OCI-LY7 (cell line): ENCODE measurements around the gene SNX25. TPM values are rescaled to one million over a fixed set of nuclear protein-coding genes. Genes with fewer than 3 reads are reported as not detected.

Source experiments
- BruUV-seq: library from RNA; stranded (reverse); fragments of 400-500 nt; replicated peaks from 2 replicates; lab custom pipeline; 2021; lab: Mats Ljungman, UMichigan
- CTCF ChIA-PET: fragments of 300-600 bp; sonication (Branson Sonifier 250); formaldehyde crosslinking; loops from one replicate; lab custom pipeline; 2022; ENCODE audit warnings: antibody characterized with exemption; ENCODE audit not compliant: unreplicated experiment; lab: Charles Lee
- POLR2A ChIA-PET: fragments of 300-600 bp; sonication (Branson Sonifier 250); formaldehyde crosslinking; loops from one replicate; lab custom pipeline; 2022; ENCODE audit warnings: antibody characterized with exemption; lab: Charles Lee
- DNase-seq: peaks from one replicate; pipeline ENCODE4 v3.0.0-alpha.2; 2015; ENCODE audit warnings: low spot score
- H2AFZ ChIP-seq: fragments of 200-600 bp; sonication (generic), shearing (Covaris generic); 2 replicates; pipeline ENCODE4 v1.6.1; 2014; ENCODE audit warnings: mild to moderate bottlenecking, antibody characterized with exemption, low read length, moderate library complexity
- H3K27ac ChIP-seq: fragments of 200-600 bp; sonication (generic); 2 replicates; pipeline ENCODE4 v1.5.1; 2014; ENCODE audit warnings: mixed run types, low read depth, mild to moderate bottlenecking, moderate library complexity, low read length, inconsistent platforms; ENCODE audit not compliant: poor library complexity, severe bottlenecking
- H3K36me3 ChIP-seq: fragments of 200-600 bp; sonication (generic); 2 replicates; pipeline ENCODE4 v1.6.1; 2014; ENCODE audit warnings: mild to moderate bottlenecking, antibody characterized with exemption, low read length, moderate library complexity, mixed read lengths; ENCODE audit not compliant: insufficient read depth
- H3K4me1 ChIP-seq: fragments of 200-600 bp; sonication (generic); 2 replicates; pipeline ENCODE4 v1.5.1; 2014; ENCODE audit warnings: mild to moderate bottlenecking, low read length; ENCODE audit not compliant: insufficient read depth, poor library complexity, severe bottlenecking
- H3K4me2 ChIP-seq: fragments of 200-600 bp; sonication (generic); 2 replicates; pipeline ENCODE4 v1.6.1; 2014; ENCODE audit warnings: mild to moderate bottlenecking, low read length
- H3K4me3 ChIP-seq: fragments of 200-600 bp; sonication (generic); 2 replicates; pipeline ENCODE4 v1.5.1; 2014; ENCODE audit warnings: mild to moderate bottlenecking, low read depth, low read length; ENCODE audit not compliant: poor library complexity, severe bottlenecking
- H3K79me2 ChIP-seq: fragments of 200-600 bp; sonication (generic); 2 replicates; pipeline ENCODE4 v1.6.1; 2016; ENCODE audit warnings: low read depth, mild to moderate bottlenecking, low read length, moderate library complexity, mixed read lengths; ENCODE audit not compliant: insufficient read depth
- H3K9me2 ChIP-seq: fragments of 200-600 bp; sonication (generic); 2 replicates; pipeline ENCODE4 v1.6.1; 2016; ENCODE audit warnings: mild to moderate bottlenecking, low read length, mixed read lengths; ENCODE audit not compliant: insufficient read depth
- H3K9me3 ChIP-seq: fragments of 200-600 bp; sonication (generic); 2 replicates; pipeline ENCODE4 v1.6.1; 2014; ENCODE audit warnings: mild to moderate bottlenecking, mixed run types, low read length, mixed read lengths
- H4K20me1 ChIP-seq: fragments of 200-600 bp; sonication (generic); 2 replicates; pipeline ENCODE4 v1.6.1; 2014; ENCODE audit warnings: mild to moderate bottlenecking, antibody characterized with exemption, low read length, moderate library complexity, mixed read lengths; ENCODE audit not compliant: insufficient read depth
- CTCF ChIP-seq: fragments of 200-600 bp; sonication (generic); conservative IDR thresholded peaks from 2 replicates; pipeline ENCODE4 v1.5.1; 2014; ENCODE audit warnings: mild to moderate bottlenecking, antibody characterized with exemption, low read length, moderate library complexity, mixed read lengths
- EZH2phosphoT487 ChIP-seq: fragments of 200-600 bp; sonication (generic); IDR thresholded peaks from 2 replicates; pipeline ENCODE4 v1.6.1; 2018; ENCODE audit warnings: low read depth, borderline replicate concordance, mild to moderate bottlenecking, mixed run types, antibody characterized with exemption, low read length, moderate library complexity, mixed read lengths
- intact Hi-C: fragments of 100-400 bp; cut with micrococcal nuclease; formaldehyde crosslinking; loops from one replicate; pipeline ENCODE4 v1.10.0; 2022; ENCODE audit not compliant: unreplicated experiment
- total RNA-seq, 2 experiments: library from RNA; depleted of rRNA in 1 of 2; stranded (reverse); fragments of >200 nt in 1 of 2; shearing (Covaris generic) in 1 of 2; gene quantifications; 2 replicates each; pipeline ENCODE4 v1.2.3, GENCODE V29; 2014 to 2022

Gene SNX25
- total RNA-seq, 2 experiments from 2014 or later: 33.7 to 55.6 TPM

- ChIA-PET POLR2A (interaction anchor here (0.9 to 1.8 kb wide), 2 partner anchors 35 to 48 kb away, joined by 4 read pairs; no protein-coding TSS in a partner anchor), CTCF (no interaction called here)
- Histone ChIP-seq H3K9me3 (no peaks in the 10 kb centered on the region), H3K9me2 (no peaks in the 10 kb centered on the region), H2AFZ (no peak overlapping the region), H4K20me1 (no peaks in the 10 kb centered on the region), H3K79me2 (peaks cover 98% of the 10 kb centered on the region), H3K4me1 (peaks cover 89% of the 10 kb centered on the region), H3K36me3 (peaks cover 11% of the 10 kb centered on the region), H3K4me2 (peak overlapping the region; percentile 24), H3K4me3 (no peak overlapping the region), H3K27ac (no peak overlapping the region)
- intact Hi-C loops: no loop called here
- TF ChIP-seq CTCF: no peak
- no peak for TF ChIP-seq EZH2phosphoT487
- no peak for DNase-seq
- BruUV-seq: no TSS peak
These were observed 5.9 kb downstream of the SNX25 start for GRCh38 chr4:185215261-185215660.

- intact Hi-C loops: no loop called here
- no peaks in the 10 kb centered on the region for H3K9me3 ChIP-seq
- BruUV-seq: no TSS peak
- no peaks in the 10 kb centered on the region for H3K9me2 ChIP-seq
- H2AFZ ChIP-seq: no peak overlapping the region
- peaks cover 92% of the 10 kb centered on the region for H3K79me2 ChIP-seq
- TF ChIP-seq EZH2phosphoT487 (no peak), CTCF (no peak)
- H3K4me1 ChIP-seq: peaks cover 80% of the 10 kb centered on the region
- ChIA-PET CTCF (no interaction called here), POLR2A (interaction anchor here (0.6 kb wide), 2 partner anchors 45 to 46 kb away, joined by 3 read pairs; no protein-coding TSS in a partner anchor)
- no peaks in the 10 kb centered on the region for H4K20me1 ChIP-seq
- no peak overlapping the region for H3K27ac ChIP-seq
- H3K4me2 ChIP-seq: peak overlapping the region; percentile 38; the same call in 1 of the 2 replicates
- no peak overlapping the region for H3K4me3 ChIP-seq
- H3K36me3 ChIP-seq: peaks cover 25% of the 10 kb centered on the region
- DNase-seq: no peak
These were observed 8.1 kb downstream of the SNX25 start for GRCh38 chr4:185217408-185217975.

GRCh38 chr4:185218312-185218711 is 8.9 kb downstream of the SNX25 start:
- ChIA-PET CTCF (no interaction called here), POLR2A (interaction anchor here (0.7 to 2.7 kb wide), 3 partner anchors 36 to 47 kb away, joined by 3 to 12 read pairs (median 5); no protein-coding TSS in a partner anchor)
- TF ChIP-seq EZH2phosphoT487 (no peak), CTCF (no peak)
- H3K79me2 ChIP-seq: peaks cover 83% of the 10 kb centered on the region
- peaks cover 72% of the 10 kb centered on the region for H3K4me1 ChIP-seq
- peak overlapping the region; percentile 79; the same call in 1 of the 2 replicates for H3K4me2 ChIP-seq
- H3K9me2 ChIP-seq: no peaks in the 10 kb centered on the region
- no TSS peak for BruUV-seq
- H3K9me3 ChIP-seq: no peaks in the 10 kb centered on the region
- intact Hi-C loops: loop anchor here (2.0 kb wide), 1 partner anchor 48 kb away; no protein-coding TSS in a partner anchor
- no peak for DNase-seq
- H3K36me3 ChIP-seq: peaks cover 26% of the 10 kb centered on the region
- no peak overlapping the region for H3K27ac ChIP-seq
- no peaks in the 10 kb centered on the region for H4K20me1 ChIP-seq
- no peak overlapping the region for H3K4me3 ChIP-seq
- H2AFZ ChIP-seq: no peak overlapping the region
